Measurements from ENCODE around the gene GPR39.

DNA sequence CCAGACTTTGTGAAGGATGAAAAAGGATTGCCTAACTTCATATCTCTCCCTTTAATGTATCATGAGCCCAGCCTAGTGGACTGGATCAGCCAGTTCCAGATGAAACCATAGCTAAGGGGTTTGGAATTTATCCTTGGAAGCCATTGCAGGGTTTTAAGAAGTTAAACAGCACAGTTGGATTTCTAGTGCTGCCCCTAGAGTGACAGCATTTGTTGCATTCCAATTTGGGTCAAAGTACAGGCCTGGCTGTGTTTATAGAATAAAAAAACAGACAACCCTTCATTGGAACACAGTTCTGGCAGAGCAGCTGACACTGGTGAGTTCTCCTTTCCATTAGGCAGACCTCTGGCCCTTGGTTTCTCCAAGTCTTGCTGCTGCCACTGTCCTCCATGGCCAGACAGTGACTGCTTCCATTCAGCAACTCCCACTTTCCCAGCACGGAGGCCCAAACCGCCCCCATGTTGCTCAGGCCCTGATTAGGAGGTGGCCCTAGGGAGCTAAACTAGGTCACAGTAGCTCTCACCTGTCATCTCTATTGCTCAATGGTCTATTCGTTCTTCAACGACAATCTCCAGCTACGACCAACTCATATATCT lies 8.0 kb downstream of the GPR39 start:
- no peak for TF ChIP-seq CTCF (IDR thresholded peaks at IDR 0.05; ENCODE audit: low read depth, low read length, poor library complexity, severe bottlenecking)
- TF ChIP-seq EZH2phosphoT487 (IDR thresholded peaks at IDR 0.05; ENCODE audit: borderline replicate concordance, low read length) = no peak
